Measurements from ENCODE around the gene SLCO3A1.

SLCO3A1 gene

DNA sequence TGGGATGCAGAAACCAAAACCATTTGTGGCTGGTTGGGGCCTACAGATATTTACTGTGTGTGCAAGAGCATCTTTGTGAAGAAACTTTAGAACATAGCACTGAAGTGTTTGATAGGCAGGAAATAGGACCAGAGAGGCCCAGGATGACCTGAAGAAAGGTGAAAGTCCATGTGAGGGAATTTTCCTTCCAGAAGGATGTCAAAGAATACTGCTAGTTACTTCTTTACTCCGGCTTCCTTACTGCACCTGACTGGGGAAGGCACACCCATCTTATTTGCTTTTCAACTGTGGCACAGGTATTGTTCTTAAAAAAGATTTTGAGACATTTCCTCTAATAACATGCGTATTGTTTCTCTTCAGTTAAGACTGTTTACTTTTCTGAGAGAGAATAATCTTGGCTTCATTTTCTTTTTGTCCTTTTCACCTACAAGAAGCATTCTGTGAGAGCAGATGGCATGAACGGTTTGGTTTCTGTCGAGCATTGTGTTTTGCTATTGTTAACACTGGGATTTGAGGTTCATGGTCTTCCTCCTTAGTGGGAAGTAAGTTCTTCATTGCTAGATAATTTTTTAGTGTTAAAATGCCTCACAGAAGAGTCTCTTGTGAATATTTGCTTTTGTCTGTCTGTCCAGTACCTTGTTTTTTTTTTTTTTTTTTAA lies 71.5 kb downstream of the SLCO3A1 start:
- no peak overlapping the region for H3K4me3 ChIP-seq (ENCODE audit: low read depth, low read length)
- H3K9me3 ChIP-seq (ENCODE audit: control insufficient read depth, low read length), result no peaks in the 10 kb centered on the region
- peaks cover 67% of the 10 kb centered on the region for H3K4me1 ChIP-seq
- peak overlapping the region; percentile 38 for H2AFZ ChIP-seq
- H3K27ac ChIP-seq, result peak overlapping the region; percentile 96
- H3K36me3 ChIP-seq (ENCODE audit: control insufficient read depth, insufficient read depth, low read length), result no peaks in the 10 kb centered on the region
- H3K27me3 ChIP-seq (ENCODE audit: control insufficient read depth, insufficient read depth, low read length), result no peaks in the 10 kb centered on the region
- no peak overlapping the region for H3K4me2 ChIP-seq (ENCODE audit: low read length)
- H3K79me2 ChIP-seq, result peaks cover 11% of the 10 kb centered on the region
- TF ChIP-seq, protein P1, sequence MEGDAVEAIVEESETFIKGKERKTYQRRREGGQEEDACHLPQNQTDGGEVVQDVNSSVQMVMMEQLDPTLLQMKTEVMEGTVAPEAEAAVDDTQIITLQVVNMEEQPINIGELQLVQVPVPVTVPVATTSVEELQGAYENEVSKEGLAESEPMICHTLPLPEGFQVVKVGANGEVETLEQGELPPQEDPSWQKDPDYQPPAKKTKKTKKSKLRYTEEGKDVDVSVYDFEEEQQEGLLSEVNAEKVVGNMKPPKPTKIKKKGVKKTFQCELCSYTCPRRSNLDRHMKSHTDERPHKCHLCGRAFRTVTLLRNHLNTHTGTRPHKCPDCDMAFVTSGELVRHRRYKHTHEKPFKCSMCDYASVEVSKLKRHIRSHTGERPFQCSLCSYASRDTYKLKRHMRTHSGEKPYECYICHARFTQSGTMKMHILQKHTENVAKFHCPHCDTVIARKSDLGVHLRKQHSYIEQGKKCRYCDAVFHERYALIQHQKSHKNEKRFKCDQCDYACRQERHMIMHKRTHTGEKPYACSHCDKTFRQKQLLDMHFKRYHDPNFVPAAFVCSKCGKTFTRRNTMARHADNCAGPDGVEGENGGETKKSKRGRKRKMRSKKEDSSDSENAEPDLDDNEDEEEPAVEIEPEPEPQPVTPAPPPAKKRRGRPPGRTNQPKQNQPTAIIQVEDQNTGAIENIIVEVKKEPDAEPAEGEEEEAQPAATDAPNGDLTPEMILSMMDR (IDR thresholded peaks at IDR 0.05), result no peak
- H3K9ac ChIP-seq, result no peak overlapping the region

DNA sequence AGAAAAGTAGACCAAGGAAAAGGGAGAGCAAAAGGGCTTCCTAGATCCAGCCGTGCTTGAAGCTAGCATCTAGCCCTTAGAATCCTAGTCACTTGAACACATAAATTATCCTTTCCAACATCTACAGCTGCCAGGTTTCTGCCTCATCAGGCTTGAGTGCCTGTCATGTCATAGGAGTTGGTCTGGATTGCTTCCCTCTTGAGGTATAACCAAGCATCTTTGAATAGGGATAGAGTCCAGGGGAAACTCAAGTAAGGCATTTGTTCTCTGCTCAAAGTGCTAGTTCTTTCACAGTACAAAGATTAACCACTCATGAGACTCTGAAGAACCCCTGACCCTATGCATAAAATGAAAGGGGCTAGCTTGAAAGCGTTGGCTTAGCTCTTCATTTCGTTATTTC lies 72.3 kb downstream of the SLCO3A1 start:
- Histone ChIP-seq H3K79me2 (peaks cover 10% of the 10 kb centered on the region), H3K9me3 (ENCODE audit: control insufficient read depth, low read length) (no peaks in the 10 kb centered on the region), H3K27me3 (ENCODE audit: control insufficient read depth, insufficient read depth, low read length) (no peaks in the 10 kb centered on the region), H3K4me3 (ENCODE audit: low read depth, low read length) (no peak overlapping the region), H3K4me1 (peaks cover 71% of the 10 kb centered on the region), H3K27ac (peak overlapping the region; percentile 96), H3K4me2 (ENCODE audit: low read length) (no peak overlapping the region), H2AFZ (no peak overlapping the region), H3K36me3 (ENCODE audit: control insufficient read depth, insufficient read depth, low read length) (no peaks in the 10 kb centered on the region), H3K9ac (no peak overlapping the region)
- TF ChIP-seq, protein P1 (IDR thresholded peaks at IDR 0.05), result no peak

- Histone ChIP-seq H3K27ac (peak overlapping the region; percentile 96), H3K79me2 (peaks cover 8% of the 10 kb centered on the region), H3K9ac (no peak overlapping the region), H3K4me3 (ENCODE audit: low read depth, low read length) (peak overlapping the region; percentile 17), H3K4me1 (peaks cover 66% of the 10 kb centered on the region), H3K4me2 (ENCODE audit: low read length) (peak overlapping the region; percentile 52), H3K27me3 (ENCODE audit: control insufficient read depth, insufficient read depth, low read length) (no peaks in the 10 kb centered on the region), H3K36me3 (ENCODE audit: control insufficient read depth, insufficient read depth, low read length) (no peaks in the 10 kb centered on the region), H2AFZ (no peak overlapping the region), H3K9me3 (ENCODE audit: control insufficient read depth, low read length) (no peaks in the 10 kb centered on the region)
- TF ChIP-seq, protein P1 (IDR thresholded peaks at IDR 0.05), result no peak
Observed at GRCh38 chr15:91926908-91927270, 73.4 kb downstream of the SLCO3A1 start.

DNA sequence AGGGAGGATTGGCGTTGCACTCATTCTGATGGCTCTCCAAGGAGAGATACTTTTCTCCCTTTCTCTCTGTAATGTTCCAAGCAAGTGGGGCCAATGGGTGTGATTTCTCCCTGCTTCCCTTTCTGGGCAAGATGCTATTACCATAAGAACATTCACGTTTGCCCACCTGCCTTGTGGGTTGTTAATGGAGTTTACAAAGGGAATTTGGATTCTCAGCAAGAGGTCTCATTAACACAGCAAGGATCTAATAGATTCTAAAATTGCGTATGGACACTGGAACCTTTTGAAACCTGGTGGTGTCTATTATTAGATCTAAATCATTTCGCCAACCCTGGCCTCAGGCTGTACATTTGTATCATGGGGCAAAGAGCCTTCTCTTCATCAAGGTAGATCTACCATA lies 74.1 kb downstream of the SLCO3A1 start:
- Histone ChIP-seq H2AFZ (no peak overlapping the region), H3K4me2 (ENCODE audit: low read length) (peak overlapping the region; percentile 52), H3K79me2 (peaks cover 13% of the 10 kb centered on the region), H3K27ac (peak overlapping the region; percentile 96), H3K4me3 (ENCODE audit: low read depth, low read length) (no peak overlapping the region), H3K9ac (no peak overlapping the region), H3K4me1 (peaks cover 68% of the 10 kb centered on the region), H3K27me3 (ENCODE audit: control insufficient read depth, insufficient read depth, low read length) (no peaks in the 10 kb centered on the region), H3K36me3 (ENCODE audit: control insufficient read depth, insufficient read depth, low read length) (no peaks in the 10 kb centered on the region), H3K9me3 (ENCODE audit: control insufficient read depth, low read length) (no peaks in the 10 kb centered on the region)
- TF ChIP-seq, protein P1 (IDR thresholded peaks at IDR 0.05), result no peak

- peaks cover 18% of the 10 kb centered on the region for H3K79me2 ChIP-seq
- no peak overlapping the region for H3K4me2 ChIP-seq (ENCODE audit: low read length)
- no peak overlapping the region for H3K4me3 ChIP-seq (ENCODE audit: low read depth, low read length)
- TF ChIP-seq, protein P1 (IDR thresholded peaks at IDR 0.05), result no peak
- H3K27me3 ChIP-seq (ENCODE audit: control insufficient read depth, insufficient read depth, low read length), result no peaks in the 10 kb centered on the region
- no peak overlapping the region for H2AFZ ChIP-seq
- peaks cover 70% of the 10 kb centered on the region for H3K4me1 ChIP-seq
- H3K27ac ChIP-seq, result peak overlapping the region; percentile 96
- H3K9ac ChIP-seq, result no peak overlapping the region
- no peaks in the 10 kb centered on the region for H3K36me3 ChIP-seq (ENCODE audit: control insufficient read depth, insufficient read depth, low read length)
- no peaks in the 10 kb centered on the region for H3K9me3 ChIP-seq (ENCODE audit: control insufficient read depth, low read length)
Observed at GRCh38 chr15:91928675-91929074, 75.2 kb downstream of the SLCO3A1 start.
